Ovary (tissue), 3 donors: Measurements from ENCODE around the gene CD300LD.

Source experiments
- CTCF ChIP-seq, 3 donors: fragments of 450-650 bp in 2 of 3; fragments of 200-600 bp in 1 of 3; IDR thresholded peaks; one replicate each; pipeline versions ENCODE4 v1.5.1 to v1.8.0; 2016 to 2022; ENCODE audit warnings: antibody characterized with exemption in 3 of 3, mild to moderate bottlenecking in 1 of 3
- POLR2A ChIP-seq: fragments of 450-650 bp; IDR thresholded peaks from one replicate; pipeline ENCODE4 v1.6.1; 2017; ENCODE audit warnings: antibody characterized with exemption, mild to moderate bottlenecking, moderate library complexity
- donor health status: DM: no; HTN: no; CAD: no.

GRCh38 chr17:74573169-74573568 lies 18.9 kb downstream of the CD300LD start:
- TF ChIP-seq CTCF (IDR thresholded peaks at IDR 0.05) (no peak), POLR2A (no peak)
